Testis (tissue), 2 donors: ENCODE measurements around the gene SGK2.

Source experiments
- POLR2A ChIP-seq: fragments of 450-650 bp; IDR thresholded peaks from one replicate; pipeline ENCODE4 v1.6.1; 2017; ENCODE audit warnings: antibody characterized with exemption, mild to moderate bottlenecking, moderate library complexity
- TF ChIP-seq, protein P1 (sequence below), 3 experiments: fragments of 450-650 bp in 2 of 3; fragments of 200-600 bp in 1 of 3; sonication (generic) in 1 of 3; IDR thresholded peaks; one replicate each; pipeline ENCODE4 v1.5.1; 2016 to 2019; ENCODE audit warnings: antibody characterized with exemption in 3 of 3, mild to moderate bottlenecking in 2 of 3, moderate library complexity in 1 of 3

DNA sequence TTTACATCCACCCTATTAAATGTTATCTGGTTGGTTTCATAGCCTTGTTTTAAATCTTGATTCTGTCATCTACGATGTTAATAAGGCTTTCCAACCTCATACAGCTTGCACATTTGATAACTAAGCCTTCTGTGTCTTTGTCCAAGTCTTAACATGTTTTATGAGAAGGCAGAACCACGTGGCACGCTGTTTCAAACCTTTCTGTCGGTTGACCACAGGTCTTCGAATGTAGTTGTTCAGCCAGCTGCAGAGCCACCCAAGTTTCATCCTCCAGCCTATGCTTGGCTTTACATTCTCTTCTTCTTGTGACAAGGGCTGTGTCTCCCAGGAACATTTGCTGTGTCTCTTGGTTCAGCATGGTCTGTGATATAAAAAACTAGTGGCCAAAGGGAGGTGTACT is 15.7 kb upstream of the SGK2 start:
- TF ChIP-seq, protein P1, sequence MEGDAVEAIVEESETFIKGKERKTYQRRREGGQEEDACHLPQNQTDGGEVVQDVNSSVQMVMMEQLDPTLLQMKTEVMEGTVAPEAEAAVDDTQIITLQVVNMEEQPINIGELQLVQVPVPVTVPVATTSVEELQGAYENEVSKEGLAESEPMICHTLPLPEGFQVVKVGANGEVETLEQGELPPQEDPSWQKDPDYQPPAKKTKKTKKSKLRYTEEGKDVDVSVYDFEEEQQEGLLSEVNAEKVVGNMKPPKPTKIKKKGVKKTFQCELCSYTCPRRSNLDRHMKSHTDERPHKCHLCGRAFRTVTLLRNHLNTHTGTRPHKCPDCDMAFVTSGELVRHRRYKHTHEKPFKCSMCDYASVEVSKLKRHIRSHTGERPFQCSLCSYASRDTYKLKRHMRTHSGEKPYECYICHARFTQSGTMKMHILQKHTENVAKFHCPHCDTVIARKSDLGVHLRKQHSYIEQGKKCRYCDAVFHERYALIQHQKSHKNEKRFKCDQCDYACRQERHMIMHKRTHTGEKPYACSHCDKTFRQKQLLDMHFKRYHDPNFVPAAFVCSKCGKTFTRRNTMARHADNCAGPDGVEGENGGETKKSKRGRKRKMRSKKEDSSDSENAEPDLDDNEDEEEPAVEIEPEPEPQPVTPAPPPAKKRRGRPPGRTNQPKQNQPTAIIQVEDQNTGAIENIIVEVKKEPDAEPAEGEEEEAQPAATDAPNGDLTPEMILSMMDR (IDR thresholded peaks at IDR 0.05) = no peak
- no peak for TF ChIP-seq POLR2A
